ENCODE data around the gene KRTAP10-9.
"Not testable (repeated sequence)": the region's sequence is repeated elsewhere in the genome, so short reads cannot be mapped to it uniquely, and the experiment has no call there.

Gene KRTAP10-9

GRCh38 chr21:44596068-44596725 lies 30.7 kb upstream of the KRTAP10-9 start:
- DNase-seq: no peak

GRCh38 chr21:44598061-44598460 lies 28.8 kb upstream of the KRTAP10-9 start:
- DNase-seq: no peak

GRCh38 chr21:44599264-44600029 lies 27.4 kb upstream of the KRTAP10-9 start:
- DNase-seq: no peak

GRCh38 chr21:44600118-44600978 lies 26.5 kb upstream of the KRTAP10-9 start, which contains the start of gene KRTAP10-7:
TSS of gene KRTAP10-7 (plus strand) at chr21:44600597. CDS start at chr21:44600622, 25 bp downstream.
- DNase-seq: not testable (repeated sequence)

GRCh38 chr21:44601091-44601490 lies 25.8 kb upstream of the KRTAP10-9 start:
- not testable (repeated sequence) for DNase-seq

DNA sequence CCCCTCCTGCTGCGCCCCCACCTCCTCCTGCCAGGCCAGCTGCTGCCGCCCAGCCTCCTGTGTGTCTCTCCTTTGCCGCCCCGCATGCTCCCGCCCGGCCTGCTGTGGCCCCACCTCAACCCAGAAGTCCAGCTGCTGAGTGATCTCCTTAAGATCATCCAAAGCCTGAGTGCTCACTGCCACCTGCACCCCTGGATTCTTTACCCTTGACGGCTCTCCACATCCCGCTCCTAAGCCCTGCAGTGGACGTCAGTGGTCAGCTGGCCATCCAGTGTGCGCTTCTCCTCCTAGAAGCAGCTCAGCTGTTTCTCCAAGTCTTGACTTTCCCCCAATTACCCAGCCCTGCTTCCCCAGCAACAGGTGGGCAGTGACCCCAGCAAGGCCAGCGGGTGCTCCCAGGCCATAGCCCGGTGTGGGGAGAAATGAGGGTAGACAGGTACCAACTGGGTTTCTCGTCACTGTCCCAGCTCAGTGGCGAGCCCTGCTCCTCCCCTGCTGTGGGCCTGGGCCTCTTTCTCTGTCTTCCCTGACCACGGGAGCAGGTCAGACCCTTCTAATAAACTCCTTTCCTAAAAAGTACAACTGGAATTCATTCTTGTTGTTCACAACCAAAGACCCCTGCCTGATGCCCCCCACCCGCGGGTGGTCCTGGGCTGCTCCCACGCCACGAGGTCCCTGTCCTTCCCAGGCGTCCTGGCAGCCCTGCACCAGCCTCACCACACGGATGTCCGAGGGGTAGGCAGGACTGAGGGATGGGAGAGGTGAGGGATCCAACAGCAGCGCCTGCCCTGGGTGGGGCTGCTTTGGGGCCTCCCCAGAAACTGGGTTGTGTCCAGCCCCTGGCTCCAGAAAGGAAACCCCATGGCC lies 25.1 kb upstream of the KRTAP10-9 start:
- DNase-seq: no peak

DNA sequence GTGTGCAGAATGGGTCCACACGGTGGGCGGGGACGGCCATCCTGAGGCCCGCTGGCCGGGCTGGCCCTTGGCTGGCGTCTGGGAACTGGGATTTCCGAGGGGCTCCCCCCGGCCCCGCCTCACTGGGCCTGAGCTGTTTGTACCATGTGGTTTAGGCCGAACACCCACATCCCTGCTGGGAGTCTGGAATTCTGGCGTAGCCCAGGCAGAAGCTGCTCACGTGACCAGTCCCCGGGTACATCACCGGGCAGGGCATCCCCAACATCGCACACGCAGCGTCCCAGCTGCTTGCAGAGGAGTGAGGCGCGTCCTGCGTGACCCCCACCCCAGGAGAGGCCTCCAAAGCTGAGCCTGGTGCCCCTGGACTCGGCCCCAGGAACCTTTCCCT lies 24.4 kb upstream of the KRTAP10-9 start:
- DNase-seq: no peak

DNA sequence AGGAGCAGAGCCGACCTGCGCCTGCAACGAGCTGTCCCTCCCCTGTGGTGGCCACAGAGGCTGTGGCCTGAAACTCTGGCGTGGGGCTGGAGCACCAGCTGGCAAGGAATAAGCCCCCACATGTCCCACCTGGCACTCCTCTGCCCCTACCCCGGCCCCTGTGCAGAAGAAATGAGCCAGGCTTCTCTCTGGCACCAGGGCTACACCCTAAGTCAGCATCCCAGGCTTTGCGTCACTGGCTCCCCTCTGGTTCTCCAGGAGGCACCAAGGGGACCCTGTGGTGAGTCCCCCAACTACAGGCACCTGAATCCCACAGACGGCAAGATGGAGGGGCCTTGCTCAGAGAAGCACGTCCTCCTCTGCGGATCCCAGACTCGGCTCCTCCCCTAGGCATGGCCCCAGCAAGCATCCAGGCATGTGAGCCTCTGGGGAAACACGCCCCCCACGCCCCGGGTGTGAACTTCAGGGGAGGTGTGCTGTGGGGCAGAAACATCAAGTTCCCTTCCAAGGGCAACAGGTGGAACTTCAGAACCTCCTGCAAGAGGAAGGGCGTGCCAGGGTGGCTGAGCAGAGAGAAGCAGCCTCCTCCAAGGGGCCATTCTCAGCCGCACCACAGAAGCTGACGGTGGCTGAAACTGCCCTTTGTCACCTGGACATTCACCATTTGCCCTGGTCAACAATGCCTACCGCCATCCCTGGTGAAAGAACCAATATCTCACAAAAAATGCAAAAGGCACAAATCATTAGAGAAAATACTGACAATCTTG lies 23.6 kb upstream of the KRTAP10-9 start:
- no peak for DNase-seq

DNA sequence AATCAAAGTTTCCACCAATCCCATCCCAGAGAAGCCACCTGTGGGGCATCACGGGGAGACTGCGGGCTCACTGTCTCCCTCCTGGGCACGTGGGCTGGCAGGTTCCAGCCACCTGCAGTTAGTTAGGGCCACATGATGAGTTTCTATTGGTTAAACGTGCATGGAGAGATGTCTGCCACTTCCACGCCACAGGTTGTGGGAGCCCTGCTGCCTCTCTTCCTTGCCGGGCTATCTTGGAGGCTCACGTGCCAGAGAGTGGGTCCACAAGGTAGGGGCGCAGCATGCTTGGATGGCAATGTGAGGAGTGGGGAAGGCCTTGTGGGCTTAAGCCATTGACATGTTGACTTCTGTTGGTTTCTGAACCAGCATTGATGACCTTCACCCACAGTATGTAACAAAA lies 23.0 kb upstream of the KRTAP10-9 start:
- DNase-seq: no peak

DNA sequence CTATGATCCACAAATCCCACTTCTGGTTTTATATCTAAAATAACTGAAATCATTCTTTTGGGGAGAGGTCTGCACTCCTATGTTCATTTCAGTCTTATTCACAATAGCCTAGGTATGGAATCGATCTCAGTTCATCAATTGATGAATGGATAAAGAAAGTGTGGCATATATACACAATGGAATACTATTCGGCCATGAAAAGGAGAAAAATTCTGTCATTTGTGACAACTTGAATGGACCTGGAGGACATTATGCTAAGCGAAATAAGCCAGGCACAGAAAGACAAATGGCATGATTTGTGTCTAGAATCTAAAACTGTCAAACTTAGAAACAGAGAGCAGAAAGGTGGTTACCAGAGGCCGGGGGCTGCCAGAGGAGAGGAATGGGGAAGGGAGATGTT lies 20.4 kb upstream of the KRTAP10-9 start:
- DNase-seq: no peak

- DNase-seq: no peak
Observed at GRCh38 chr21:44609193-44609592, 17.7 kb upstream of the KRTAP10-9 start.

- DNase-seq: not testable (repeated sequence)
Observed at GRCh38 chr21:44610157-44610843, 16.6 kb upstream of the KRTAP10-9 start.

GRCh38 chr21:44611551-44611950 lies 15.3 kb upstream of the KRTAP10-9 start:
- no peak for DNase-seq

GRCh38 chr21:44612029-44612486 lies 14.8 kb upstream of the KRTAP10-9 start, which contains the start of gene KRTAP10-8:
TSS of gene KRTAP10-8 (plus strand) at chr21:44612079. CDS start at chr21:44612101, 22 bp downstream.
- no peak for DNase-seq

DNA sequence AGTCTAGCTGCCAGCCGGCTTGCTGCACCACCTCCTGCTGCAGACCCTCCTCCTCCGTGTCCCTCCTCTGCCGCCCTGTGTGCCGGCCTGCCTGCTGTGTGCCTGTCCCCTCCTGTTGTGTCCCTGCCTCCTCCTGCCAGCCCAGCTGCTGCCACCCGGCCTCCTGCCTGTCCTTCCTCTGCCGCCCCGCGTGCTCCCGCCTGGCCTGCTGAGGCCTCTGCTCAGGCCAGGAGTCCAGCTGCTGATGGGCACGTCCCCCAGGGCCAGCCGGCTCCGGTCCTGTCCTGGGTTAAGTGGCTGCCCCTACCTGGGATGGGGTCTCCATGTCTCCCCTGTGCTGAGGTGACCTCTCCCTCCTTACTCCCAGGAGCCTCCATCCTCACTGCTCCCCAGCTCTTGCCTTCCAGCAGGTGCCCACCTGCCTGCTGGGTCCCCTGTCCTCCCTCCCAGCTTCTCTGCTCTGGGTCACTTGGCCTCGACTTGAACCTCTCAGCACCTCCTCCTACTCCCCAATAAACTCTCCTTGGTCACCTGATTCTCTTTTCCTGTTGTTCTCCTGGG lies 14.1 kb upstream of the KRTAP10-9 start:
- DNase-seq: no peak

DNA sequence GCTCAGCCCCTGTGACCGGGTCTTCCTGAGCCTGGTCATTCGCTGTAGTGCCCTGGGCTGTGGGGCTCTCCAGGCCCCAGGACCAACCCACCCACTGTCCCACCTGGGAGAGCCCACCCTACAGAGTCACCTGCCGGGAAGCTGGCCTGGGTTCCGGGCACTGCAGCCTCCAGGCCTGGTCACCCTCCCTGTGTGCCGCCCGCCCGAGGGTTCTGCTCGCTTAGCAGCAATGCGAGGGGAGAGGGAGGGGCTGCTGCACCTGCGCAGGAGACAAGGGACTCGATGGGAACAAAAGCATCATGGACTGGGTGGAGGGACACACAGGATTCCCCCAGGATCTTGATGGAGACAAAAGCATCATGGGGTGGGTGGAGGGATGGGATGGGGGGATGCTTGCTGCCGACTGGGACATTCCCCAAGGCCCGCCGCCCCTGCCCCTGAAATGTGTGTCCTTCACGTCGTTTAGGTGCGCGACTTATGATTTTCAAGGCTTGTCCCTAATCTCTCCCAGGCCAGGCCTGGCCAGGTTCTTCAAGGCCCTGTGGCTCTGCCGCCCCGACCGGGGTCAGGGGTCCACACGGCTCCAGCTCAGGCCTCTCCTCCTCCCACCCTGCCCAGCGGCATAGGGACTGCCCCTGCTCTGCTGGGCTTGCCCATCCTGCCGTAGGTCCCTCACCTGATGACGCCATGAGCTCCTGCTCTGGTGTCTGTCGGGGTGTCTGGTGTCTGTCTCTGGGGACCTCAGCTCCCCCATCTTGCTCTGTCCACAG lies 13.3 kb upstream of the KRTAP10-9 start:
- DNase-seq: no peak

- DNase-seq: no peak
Observed at GRCh38 chr21:44614161-44614631, 12.7 kb upstream of the KRTAP10-9 start.

DNA sequence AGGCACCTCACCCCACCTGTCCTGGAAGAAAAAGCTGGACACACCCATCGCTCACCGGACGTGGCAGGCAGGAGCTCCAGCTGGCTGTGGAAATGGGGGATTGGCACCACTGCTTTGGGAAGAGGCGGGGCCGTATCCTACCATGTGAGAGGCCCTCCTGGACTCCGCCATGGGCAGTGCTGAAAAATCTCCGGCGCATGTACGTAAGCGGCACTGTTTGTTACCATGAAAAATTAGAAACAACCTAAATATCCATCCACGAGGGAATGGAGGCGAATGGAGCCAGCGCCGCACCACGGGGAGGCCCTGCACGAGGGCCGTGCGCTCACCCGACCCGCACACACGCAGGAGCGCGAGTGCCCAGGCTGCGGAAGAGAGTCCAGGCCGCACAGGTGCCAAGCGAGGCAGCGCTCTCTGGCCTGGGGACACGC lies 11.9 kb upstream of the KRTAP10-9 start:
- DNase-seq: no peak

DNA sequence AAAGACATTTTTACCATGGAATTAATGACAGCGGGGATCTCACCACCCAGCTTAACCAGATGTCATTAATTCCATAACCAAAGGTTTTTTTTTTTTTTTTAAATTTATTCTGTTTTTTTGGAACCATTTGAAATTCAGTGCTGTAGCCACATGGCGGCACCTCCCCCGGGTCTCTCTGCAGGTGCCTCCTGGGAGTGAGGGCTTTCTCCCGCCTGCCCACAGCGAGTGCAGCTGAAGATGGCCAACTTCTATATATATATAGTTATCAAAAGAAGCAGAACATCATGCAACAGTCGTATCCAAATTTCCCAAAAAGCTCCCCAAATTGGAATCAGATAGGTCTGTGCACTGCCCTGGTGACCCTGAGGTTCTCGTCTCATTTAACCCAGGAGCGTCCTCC lies 11.4 kb upstream of the KRTAP10-9 start:
- no peak for DNase-seq
